Measurements from ENCODE around the gene CECR2. TPM values are rescaled to one million over a fixed set of nuclear protein-coding genes. Genes with fewer than 3 reads are reported as not detected.

Gene CECR2
- total RNA-seq, 2 donors from 2014 or later, result 0.30 to 0.40 TPM

DNA sequence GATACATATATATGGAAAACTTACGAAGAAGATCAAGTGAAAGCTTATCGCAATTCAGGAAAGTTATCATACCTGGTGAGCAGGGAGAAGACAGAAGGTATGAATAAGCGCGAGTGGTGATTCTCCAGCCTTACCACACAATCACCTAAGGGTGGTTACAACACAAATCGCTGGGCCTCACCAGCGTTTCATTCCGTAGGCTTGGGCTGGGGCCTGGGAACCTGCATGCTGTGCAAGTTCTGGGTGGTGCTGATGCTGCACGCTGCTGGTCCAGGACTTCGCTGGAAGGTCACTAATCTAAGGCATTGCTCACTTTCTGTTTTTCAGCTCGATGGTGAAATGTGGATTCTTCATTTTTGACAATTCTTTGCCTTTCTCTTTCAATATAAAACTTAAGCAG, 117.5 kb downstream of the CECR2 start:
- TF ChIP-seq, protein P1, sequence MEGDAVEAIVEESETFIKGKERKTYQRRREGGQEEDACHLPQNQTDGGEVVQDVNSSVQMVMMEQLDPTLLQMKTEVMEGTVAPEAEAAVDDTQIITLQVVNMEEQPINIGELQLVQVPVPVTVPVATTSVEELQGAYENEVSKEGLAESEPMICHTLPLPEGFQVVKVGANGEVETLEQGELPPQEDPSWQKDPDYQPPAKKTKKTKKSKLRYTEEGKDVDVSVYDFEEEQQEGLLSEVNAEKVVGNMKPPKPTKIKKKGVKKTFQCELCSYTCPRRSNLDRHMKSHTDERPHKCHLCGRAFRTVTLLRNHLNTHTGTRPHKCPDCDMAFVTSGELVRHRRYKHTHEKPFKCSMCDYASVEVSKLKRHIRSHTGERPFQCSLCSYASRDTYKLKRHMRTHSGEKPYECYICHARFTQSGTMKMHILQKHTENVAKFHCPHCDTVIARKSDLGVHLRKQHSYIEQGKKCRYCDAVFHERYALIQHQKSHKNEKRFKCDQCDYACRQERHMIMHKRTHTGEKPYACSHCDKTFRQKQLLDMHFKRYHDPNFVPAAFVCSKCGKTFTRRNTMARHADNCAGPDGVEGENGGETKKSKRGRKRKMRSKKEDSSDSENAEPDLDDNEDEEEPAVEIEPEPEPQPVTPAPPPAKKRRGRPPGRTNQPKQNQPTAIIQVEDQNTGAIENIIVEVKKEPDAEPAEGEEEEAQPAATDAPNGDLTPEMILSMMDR (IDR thresholded peaks at IDR 0.05), result no peak
- intact Hi-C loops (cut with DNase I), result no loop called here
- Histone ChIP-seq H3K27me3 (no peaks in the 10 kb centered on the region), H3K9me3 (no peaks in the 10 kb centered on the region), H3K36me3 (no peaks in the 10 kb centered on the region), H3K4me3 (no peak overlapping the region), H3K4me1 (no peaks in the 10 kb centered on the region), H3K9ac (ENCODE audit: low read depth in 2 of 2, low read length in 2 of 2) (no peak overlapping the region), H3K27ac (no peak overlapping the region)
- DNase-seq, result no peak

DNA sequence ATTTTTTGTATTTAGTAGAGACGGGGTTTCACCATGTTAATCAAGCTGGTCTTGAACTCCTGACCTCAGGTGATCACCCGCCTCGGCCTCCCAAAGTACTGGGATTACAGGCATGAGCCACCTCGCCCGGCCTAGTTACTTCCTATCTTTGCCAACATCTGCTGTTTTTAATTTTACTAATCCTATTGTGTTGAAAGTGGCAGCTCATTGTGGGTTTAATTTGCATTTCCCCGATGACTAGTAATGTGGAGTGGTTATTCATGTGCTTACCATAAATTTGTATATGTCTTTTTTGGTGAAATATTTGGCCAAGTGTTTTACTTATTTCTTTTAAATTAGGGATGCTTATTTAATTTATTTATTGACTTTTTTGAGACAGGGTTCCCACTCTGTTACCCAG, 119.8 kb downstream of the CECR2 start:
- no peak for DNase-seq
- Histone ChIP-seq H3K27ac (no peak overlapping the region), H3K27me3 (no peaks in the 10 kb centered on the region), H3K4me1 (no peaks in the 10 kb centered on the region), H3K9me3 (no peaks in the 10 kb centered on the region), H3K9ac (ENCODE audit: low read depth in 2 of 2, low read length in 2 of 2) (no peak overlapping the region), H3K4me3 (no peak overlapping the region), H3K36me3 (no peaks in the 10 kb centered on the region)
- TF ChIP-seq, protein P1 (IDR thresholded peaks at IDR 0.05), result no peak
- intact Hi-C loops (cut with DNase I), result no loop called here

- Histone ChIP-seq H3K9me3 (no peaks in the 10 kb centered on the region), H3K27ac (no peak overlapping the region), H3K36me3 (no peaks in the 10 kb centered on the region), H3K27me3 (no peaks in the 10 kb centered on the region), H3K4me1 (no peaks in the 10 kb centered on the region), H3K9ac (ENCODE audit: low read depth in 2 of 2, low read length in 2 of 2) (no peak overlapping the region), H3K4me3 (no peak overlapping the region)
- TF ChIP-seq, protein P1 (IDR thresholded peaks at IDR 0.05), result no peak
- no peak for DNase-seq
- intact Hi-C loops (cut with DNase I), result no loop called here
Measured at GRCh38 chr22:17491090-17491640, 121.9 kb downstream of the CECR2 start.

- Histone ChIP-seq H3K4me1 (no peaks in the 10 kb centered on the region), H3K4me3 (no peak overlapping the region), H3K27ac (no peak overlapping the region), H3K9ac (ENCODE audit: low read depth in 2 of 2, low read length in 2 of 2) (no peak overlapping the region), H3K9me3 (no peaks in the 10 kb centered on the region), H3K36me3 (no peaks in the 10 kb centered on the region), H3K27me3 (no peaks in the 10 kb centered on the region)
- intact Hi-C loops (cut with DNase I), result no loop called here
- TF ChIP-seq, protein P1 (IDR thresholded peaks at IDR 0.05), result no peak
- DNase-seq, result no peak
Measured at GRCh38 chr22:17492247-17492646, 123.0 kb downstream of the CECR2 start.

DNA sequence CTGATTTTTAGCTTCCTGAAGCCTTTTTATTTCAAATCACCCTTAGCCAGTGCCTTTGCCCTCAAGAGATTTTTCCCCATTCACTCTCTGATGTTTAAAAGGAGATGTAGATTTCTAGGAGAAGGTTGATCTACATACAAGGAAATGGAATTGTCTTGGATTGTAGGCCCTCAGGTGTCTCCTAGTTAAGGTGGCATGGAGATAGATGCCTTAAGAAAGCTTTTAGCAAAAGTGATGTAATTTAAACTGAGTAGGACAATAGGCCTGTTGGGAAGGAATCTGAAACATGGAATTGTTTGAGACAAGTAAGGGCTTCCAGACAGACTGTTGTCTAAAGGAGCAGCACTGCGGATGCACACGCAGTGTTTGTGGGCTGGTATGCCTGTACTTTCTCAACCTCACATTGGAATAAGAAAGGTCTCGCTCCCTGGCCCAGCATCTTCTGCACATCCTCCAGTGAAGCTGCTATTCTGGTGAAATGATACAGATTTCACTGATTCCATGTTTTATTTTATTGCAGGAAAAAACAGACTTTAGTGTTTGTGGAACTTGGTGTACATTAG, 124.2 kb downstream of the CECR2 start:
- TF ChIP-seq, protein P1 (IDR thresholded peaks at IDR 0.05), result no peak
- no peaks in the 10 kb centered on the region for H3K36me3 ChIP-seq
- H3K9me3 ChIP-seq, result no peaks in the 10 kb centered on the region
- H3K4me3 ChIP-seq, result no peak overlapping the region
- H3K27me3 ChIP-seq, result no peaks in the 10 kb centered on the region
- no peak overlapping the region for H3K9ac ChIP-seq (ENCODE audit: low read depth in 2 of 2, low read length in 2 of 2)
- no peaks in the 10 kb centered on the region for H3K4me1 ChIP-seq
- intact Hi-C loops (cut with DNase I), result no loop called here
- H3K27ac ChIP-seq, result no peak overlapping the region
- no peak for DNase-seq
